SK-N-SH (cell line): ENCODE measurements around the gene CDH15. TPM values are rescaled to one million over a fixed set of nuclear protein-coding genes. Genes with fewer than 3 reads are reported as not detected.

Experiments used
- CTCF ChIA-PET: fragments of 300-600, 350-600 bp; formaldehyde crosslinking; extraction: SDS; loops from one replicate; lab custom pipeline; 2021; lab: Yijun Ruan, JAX
- POLR2A ChIA-PET: fragments of 350-600 bp; sonication (Branson Sonifier 250); formaldehyde crosslinking; extraction: SDS; loops from one replicate; lab custom pipeline; 2020; ENCODE audit warnings: antibody characterized with exemption, inconsistent platforms; lab: Yijun Ruan, JAX
- DNase-seq: peaks from one replicate; pipeline ENCODE4 v3.0.0; 2012
- H2AFZ ChIP-seq: fragments of 200-600 bp; sonication (generic); 2 replicates; pipeline ENCODE4 v1.8.1; 2016; ENCODE audit warnings: antibody characterized with exemption, mild to moderate bottlenecking, low read depth
- H3F3A ChIP-seq: fragments of 200-600 bp; sonication (generic); replicated peaks from 2 replicates; pipeline ENCODE3; 2016; ENCODE audit warnings: antibody characterized with exemption, mild to moderate bottlenecking; ENCODE audit not compliant: insufficient read depth
- H3K27ac ChIP-seq, 2 experiments: fragments of 200-500 bp in 1 of 2; fragments of 200-600 bp in 1 of 2; sonication (Bioruptor generic) in 1 of 2; sonication (generic), shearing (Covaris generic) in 1 of 2; 2 replicates each; pipeline versions ENCODE4 v1.5.1 to v1.6.1; 2014 to 2016; ENCODE audit warnings: low read depth in 2 of 2, inconsistent platforms in 1 of 2, low read length in 1 of 2, mild to moderate bottlenecking in 1 of 2, mixed read lengths in 1 of 2
- H3K27me3 ChIP-seq: fragments of 200-600 bp; sonication (generic), shearing (Covaris generic); 2 replicates; pipeline ENCODE4 v1.6.1; 2016; ENCODE audit warnings: mixed run types; ENCODE audit not compliant: insufficient read depth
- H3K36me3 ChIP-seq, 2 experiments: fragments of 200-500 bp in 1 of 2; fragments of 200-600 bp in 1 of 2; sonication (Bioruptor generic) in 1 of 2; sonication (generic) in 1 of 2; replicated peaks in 1 of 2; 2 replicates each; pipeline versions ENCODE3 to v1.5.1; 2014 to 2016; ENCODE audit warnings: low read length in 1 of 2, mild to moderate bottlenecking in 1 of 2; ENCODE audit not compliant: insufficient read depth in 2 of 2, control insufficient read depth in 1 of 2
- H3K4me1 ChIP-seq, 2 experiments: fragments of 200-500 bp in 1 of 2; fragments of 200-600 bp in 1 of 2; sonication (Bioruptor generic) in 1 of 2; sonication (generic), shearing (Covaris generic) in 1 of 2; 2 replicates each; pipeline versions ENCODE4 v1.5.1 to v1.6.1; 2014 to 2016; ENCODE audit warnings: low read depth in 1 of 2, low read length in 1 of 2, mixed run types in 1 of 2; ENCODE audit not compliant: insufficient read depth in 2 of 2, control insufficient read depth in 1 of 2
- H3K4me2 ChIP-seq: fragments of 200-600 bp; sonication (generic), shearing (Covaris generic); 2 replicates; pipeline ENCODE4 v1.6.1; 2017; ENCODE audit warnings: mixed run types
- H3K4me3 ChIP-seq, 2 experiments: fragments of 200-500 bp in 1 of 2; fragments of 200-600 bp in 1 of 2; sonication (Bioruptor generic) in 1 of 2; sonication (generic), shearing (Covaris generic) in 1 of 2; 2 replicates each; pipeline versions ENCODE4 v1.5.1 to v1.8.1; 2014 to 2016; ENCODE audit warnings: low read depth in 2 of 2, inconsistent platforms in 1 of 2, low read length in 1 of 2, mild to moderate bottlenecking in 1 of 2, mixed read lengths in 1 of 2, moderate library complexity in 1 of 2
- H3K79me2 ChIP-seq: fragments of 200-600 bp; sonication (generic); 2 replicates; pipeline ENCODE4 v1.8.1; 2017; ENCODE audit warnings: mild to moderate bottlenecking; ENCODE audit not compliant: insufficient read depth
- H3K9ac ChIP-seq: fragments of 200-600 bp; sonication (generic); 2 replicates; pipeline ENCODE4 v1.6.1; 2017; ENCODE audit warnings: mixed run types
- H3K9me2 ChIP-seq: fragments of 200-600 bp; sonication (generic); 2 replicates; pipeline ENCODE4 v1.6.1; 2017; ENCODE audit warnings: mixed run types
- H3K9me3 ChIP-seq: fragments of 200-600 bp; sonication (generic); 2 replicates; pipeline ENCODE4 v1.6.1; 2017; ENCODE audit warnings: mixed run types, mild to moderate bottlenecking, moderate library complexity
- H4K20me1 ChIP-seq: fragments of 200-600 bp; sonication (generic); 2 replicates; pipeline ENCODE4 v1.6.1; 2017; ENCODE audit warnings: mild to moderate bottlenecking, mixed run types; ENCODE audit not compliant: insufficient read depth
- CHD2 ChIP-seq: fragments of 150-350 bp; IDR thresholded peaks from 2 replicates; pipeline ENCODE4 v1.6.1; 2018; ENCODE audit warnings: low read length; ENCODE audit not compliant: partially characterized antibody
- ELF1 ChIP-seq: IDR thresholded peaks from 2 replicates; pipeline ENCODE4 v1.4.0; 2012
- EP300 ChIP-seq, 2 experiments: IDR thresholded peaks; 2 replicates each; pipeline versions ENCODE4 v1.4.0 to v1.6.1; 2012; ENCODE audit warnings: borderline replicate concordance in 1 of 2, low read depth in 1 of 2, low read length in 1 of 2
- FOSL2 ChIP-seq: IDR thresholded peaks from 2 replicates; pipeline ENCODE4 v1.4.0; 2012; ENCODE audit warnings: low read depth, mild to moderate bottlenecking, moderate library complexity, borderline replicate concordance
- FOXM1 ChIP-seq: IDR thresholded peaks from 2 replicates; pipeline ENCODE4 v1.4.0; 2012; ENCODE audit warnings: low read depth, mild to moderate bottlenecking
- GATA2 ChIP-seq: sonication (generic); formaldehyde crosslinking; IDR thresholded peaks from 2 replicates; pipeline ENCODE4 v1.5.0; 2020; ENCODE audit warnings: mild to moderate bottlenecking, missing genetic modification reagents
- MXI1 ChIP-seq: IDR thresholded peaks from 2 replicates; pipeline ENCODE4 v1.6.1; 2012; ENCODE audit warnings: mild to moderate bottlenecking, low read depth, low read length, improper control_type of control experiment
- NFIC ChIP-seq: IDR thresholded peaks from 2 replicates; pipeline ENCODE4 v1.4.0; 2012; ENCODE audit warnings: borderline replicate concordance
- NRF1 ChIP-seq: IDR thresholded peaks from 2 replicates; pipeline ENCODE4 v1.6.1; 2012; ENCODE audit warnings: low read depth, mild to moderate bottlenecking, low read length
- RAD21 ChIP-seq: IDR thresholded peaks from 2 replicates; pipeline ENCODE4 v1.6.1; 2012; ENCODE audit warnings: mild to moderate bottlenecking, low read length
- RCOR1 ChIP-seq: fragments of 150-350 bp; IDR thresholded peaks from 2 replicates; pipeline ENCODE4 v1.6.1; 2017; ENCODE audit warnings: antibody characterized with exemption, low read length
- TAF1 ChIP-seq: IDR thresholded peaks from 2 replicates; pipeline ENCODE4 v1.6.1; 2012; ENCODE audit warnings: low read depth, mild to moderate bottlenecking, low read length, moderate library complexity, borderline replicate concordance
- TCF12 ChIP-seq: IDR thresholded peaks from 2 replicates; pipeline ENCODE4 v1.4.0; 2012
- WGBS: methylation state at CpG from one replicate; pipeline ENCODE4 v1.1.6; 2017; ENCODE audit warnings: low lambda C conversion rate; 5-methylcytosine and 5-hydroxymethylcytosine counted together
- polyA plus RNA-seq, 3 experiments: library from polyadenylated mRNA; depleted of rRNA; stranded (reverse); fragments of >200 nt; gene quantifications; 2 replicates each; pipeline ENCODE4 v1.2.3, GENCODE V29; 2012
- TF ChIP-seq, protein P1 (sequence below): IDR thresholded peaks from 2 replicates; pipeline ENCODE4 v1.4.0; 2012; ENCODE audit warnings: low read depth
- TF ChIP-seq, protein P2 (sequence below): IDR thresholded peaks from 2 replicates; pipeline ENCODE4 v1.4.0; 2012; ENCODE audit warnings: low read depth, borderline replicate concordance
- TF ChIP-seq, protein P3 (sequence below): fragments of 150-350 bp; IDR thresholded peaks from 2 replicates; pipeline ENCODE4 v1.6.1; 2017; ENCODE audit warnings: antibody characterized with exemption, low read length, low read depth, borderline replicate concordance
- TF ChIP-seq, protein P4 (sequence below): fragments of 150-350 bp; IDR thresholded peaks from 2 replicates; pipeline ENCODE4 v1.6.1; 2016; ENCODE audit warnings: mild to moderate bottlenecking, low read depth, low read length

The CDH15 gene
- polyA plus RNA-seq, 1 of the 3 experiments (the other 2 are of a cell fraction): 0.03 TPM

DNA sequence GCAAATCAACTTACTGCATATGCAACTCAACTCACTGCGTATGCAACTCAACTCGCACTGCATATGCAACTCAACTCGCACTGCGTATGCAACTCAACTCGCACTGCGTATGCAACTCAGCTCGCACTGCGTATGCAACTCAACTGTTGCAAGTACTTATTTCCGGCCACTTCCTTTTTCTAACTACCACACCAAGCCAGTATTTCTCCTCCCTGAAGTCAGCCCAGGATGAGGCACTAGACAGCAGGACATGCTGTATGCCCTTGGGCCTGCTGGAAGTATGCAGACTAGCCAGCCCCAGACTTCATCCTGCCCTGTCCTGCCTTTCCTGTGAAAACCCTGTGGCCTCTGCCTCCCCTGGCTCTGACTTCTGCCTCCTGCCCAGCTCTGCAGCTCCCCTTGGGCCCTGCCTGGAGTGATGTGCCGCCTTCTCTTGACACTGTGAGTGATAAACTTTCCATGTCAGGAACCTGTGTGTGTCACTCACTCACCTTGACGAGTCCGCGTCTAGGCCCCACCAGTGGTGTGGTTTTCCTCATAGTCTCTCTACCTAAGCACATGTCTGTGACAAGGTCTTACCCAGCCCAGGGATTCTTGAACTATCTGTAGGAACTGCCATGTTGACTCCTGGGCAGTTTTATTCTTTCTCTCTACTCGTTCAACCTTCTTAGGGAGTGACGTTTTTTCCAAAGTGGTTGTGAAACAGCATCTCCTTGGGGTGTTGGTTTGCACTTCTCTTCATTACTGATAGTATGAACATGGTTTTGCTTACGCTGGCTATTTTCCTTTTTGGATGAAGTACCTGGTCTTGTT is 62.3 kb downstream of the CDH15 start:
- no peaks in the 10 kb centered on the region for H3K9me2 ChIP-seq
- DNase-seq: no peak
- CTCF ChIA-PET: no interaction called here
- H3K27me3 ChIP-seq: no peaks in the 10 kb centered on the region
- H3K4me1 ChIP-seq: no peaks in the 10 kb centered on the region
- no peak overlapping the region for H3K27ac ChIP-seq
- no peaks in the 10 kb centered on the region for H3K9me3 ChIP-seq
- no peak overlapping the region for H3K9ac ChIP-seq
- POLR2A ChIA-PET: no interaction called here
- no peak overlapping the region for H3K4me3 ChIP-seq
- 97% methylated on average over 16 of the region's 16 CpGs for WGBS
- H4K20me1 ChIP-seq: no peaks in the 10 kb centered on the region
- no peaks in the 10 kb centered on the region for H3F3A ChIP-seq
- TF ChIP-seq, protein P1, sequence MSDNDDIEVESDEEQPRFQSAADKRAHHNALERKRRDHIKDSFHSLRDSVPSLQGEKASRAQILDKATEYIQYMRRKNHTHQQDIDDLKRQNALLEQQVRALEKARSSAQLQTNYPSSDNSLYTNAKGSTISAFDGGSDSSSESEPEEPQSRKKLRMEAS: no peak
- no peak for TF ChIP-seq MXI1
- TF ChIP-seq NFIC: no peak
- no peak for TF ChIP-seq RAD21
- TF ChIP-seq, protein P2, sequence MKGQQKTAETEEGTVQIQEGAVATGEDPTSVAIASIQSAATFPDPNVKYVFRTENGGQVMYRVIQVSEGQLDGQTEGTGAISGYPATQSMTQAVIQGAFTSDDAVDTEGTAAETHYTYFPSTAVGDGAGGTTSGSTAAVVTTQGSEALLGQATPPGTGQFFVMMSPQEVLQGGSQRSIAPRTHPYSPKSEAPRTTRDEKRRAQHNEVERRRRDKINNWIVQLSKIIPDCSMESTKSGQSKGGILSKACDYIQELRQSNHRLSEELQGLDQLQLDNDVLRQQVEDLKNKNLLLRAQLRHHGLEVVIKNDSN: no peak
- no peak for TF ChIP-seq EP300 (IDR thresholded peaks at IDR 0.05; ENCODE audit: borderline replicate concordance in 1 of 2, low read depth in 1 of 2, low read length in 1 of 2)
- TF ChIP-seq, protein P3, sequence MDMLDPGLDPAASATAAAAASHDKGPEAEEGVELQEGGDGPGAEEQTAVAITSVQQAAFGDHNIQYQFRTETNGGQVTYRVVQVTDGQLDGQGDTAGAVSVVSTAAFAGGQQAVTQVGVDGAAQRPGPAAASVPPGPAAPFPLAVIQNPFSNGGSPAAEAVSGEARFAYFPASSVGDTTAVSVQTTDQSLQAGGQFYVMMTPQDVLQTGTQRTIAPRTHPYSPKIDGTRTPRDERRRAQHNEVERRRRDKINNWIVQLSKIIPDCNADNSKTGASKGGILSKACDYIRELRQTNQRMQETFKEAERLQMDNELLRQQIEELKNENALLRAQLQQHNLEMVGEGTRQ: no peak
- TF ChIP-seq, protein P4, sequence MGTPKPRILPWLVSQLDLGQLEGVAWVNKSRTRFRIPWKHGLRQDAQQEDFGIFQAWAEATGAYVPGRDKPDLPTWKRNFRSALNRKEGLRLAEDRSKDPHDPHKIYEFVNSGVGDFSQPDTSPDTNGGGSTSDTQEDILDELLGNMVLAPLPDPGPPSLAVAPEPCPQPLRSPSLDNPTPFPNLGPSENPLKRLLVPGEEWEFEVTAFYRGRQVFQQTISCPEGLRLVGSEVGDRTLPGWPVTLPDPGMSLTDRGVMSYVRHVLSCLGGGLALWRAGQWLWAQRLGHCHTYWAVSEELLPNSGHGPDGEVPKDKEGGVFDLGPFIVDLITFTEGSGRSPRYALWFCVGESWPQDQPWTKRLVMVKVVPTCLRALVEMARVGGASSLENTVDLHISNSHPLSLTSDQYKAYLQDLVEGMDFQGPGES: no peak
- no peak for TF ChIP-seq NRF1
- TF ChIP-seq RCOR1: no peak
- no peak for TF ChIP-seq CHD2
- no peak for TF ChIP-seq ELF1
- no peak for TF ChIP-seq GATA2 (CRISPR knock-in tag)
- TF ChIP-seq FOXM1: no peak
- TF ChIP-seq TCF12: no peak
- no peak for TF ChIP-seq TAF1
- no peak for TF ChIP-seq FOSL2
- TF ChIP-seq, all 33 proteins: peak for 0
- Histone ChIP-seq H3K4me2 (no peak overlapping the region), H2AFZ (no peak overlapping the region), H3K36me3 (peaks cover 34 to 40% of the 10 kb centered on the region in 2 experiments), H3K79me2 (no peaks in the 10 kb centered on the region; the same call in 1 of the 2 replicates)
